ENCODE results near the gene GFOD2.

GFOD2 gene

DNA sequence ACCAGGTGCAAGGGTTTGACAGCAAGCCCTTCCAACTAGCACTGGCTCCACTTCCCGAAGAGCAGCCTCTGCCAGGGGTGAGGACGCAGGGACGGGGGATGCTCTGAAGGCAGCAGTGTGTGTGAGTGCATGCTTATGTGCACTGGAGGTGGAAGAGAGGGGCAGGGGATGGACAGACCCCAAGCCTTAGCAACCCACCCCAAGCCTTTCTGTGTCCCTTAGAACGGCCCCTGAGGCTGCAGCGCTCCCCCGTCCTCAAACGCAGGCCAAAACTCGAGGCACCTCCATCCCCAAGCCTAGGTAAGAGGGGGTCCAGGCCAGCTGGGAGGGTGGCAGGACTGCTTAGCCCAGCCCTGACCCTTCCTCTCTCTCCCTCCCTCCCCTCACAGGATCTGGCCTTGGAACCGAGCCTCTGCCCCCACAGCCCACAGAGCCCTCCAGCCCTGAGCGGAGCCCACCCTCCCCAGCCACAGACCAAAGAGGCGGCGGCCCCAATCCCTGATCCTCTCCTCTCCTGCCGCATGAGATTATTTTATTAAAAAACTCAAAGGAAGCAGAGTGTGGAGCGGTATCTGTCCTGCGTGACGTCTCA lies 62.0 kb downstream of the GFOD2 start:
- DNase-seq, result no peak

- no peak for DNase-seq
Observed at GRCh38 chr16:67656344-67657016, 62.6 kb downstream of the GFOD2 start.

DNA sequence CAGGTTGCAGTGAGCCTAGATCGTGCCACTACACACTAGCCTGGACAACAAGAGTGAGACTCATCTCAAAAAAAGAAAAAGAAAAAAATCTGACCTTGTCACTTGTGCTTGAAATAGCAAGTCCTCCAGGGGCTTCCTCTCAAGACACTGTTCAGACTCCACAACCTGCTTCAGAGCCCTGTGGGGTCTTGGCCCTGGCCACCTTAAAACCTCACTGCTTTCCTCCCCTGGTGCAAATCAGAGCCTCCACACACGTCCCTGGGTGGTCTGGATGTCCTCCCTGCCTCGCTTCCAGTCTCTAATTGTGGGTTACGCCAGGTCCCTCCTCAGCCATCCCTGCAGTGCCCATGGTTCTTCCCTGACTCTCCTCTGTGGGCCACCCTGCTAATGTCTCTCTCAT lies 63.8 kb downstream of the GFOD2 start:
- DNase-seq, result no peak

DNA sequence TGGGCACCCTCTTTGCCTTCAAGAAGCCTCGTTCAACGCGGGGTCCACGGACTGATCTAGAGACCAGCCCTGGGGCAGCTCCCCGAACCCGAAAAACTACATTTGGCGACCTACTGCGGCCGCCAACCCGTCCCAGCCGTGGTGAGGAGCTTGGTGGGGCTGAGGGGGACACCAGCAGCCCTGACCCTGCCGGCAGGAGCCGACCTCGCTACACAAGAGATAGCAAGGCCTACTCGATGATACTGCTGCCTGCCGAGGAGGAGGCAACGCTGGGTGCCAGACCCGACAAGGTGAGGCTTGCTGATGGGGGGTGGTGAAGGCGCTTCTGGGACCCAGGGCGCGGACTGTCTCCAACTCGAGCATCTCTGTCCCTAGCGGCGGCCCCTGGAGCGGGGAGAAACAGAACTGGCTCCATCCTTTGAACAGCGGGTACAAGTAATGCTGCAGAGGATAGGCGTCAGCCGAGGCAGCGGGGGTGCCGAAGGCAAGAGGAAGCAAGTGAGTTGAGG lies 64.7 kb downstream of the GFOD2 start:
- no peak for DNase-seq

GRCh38 chr16:67653789-67654402 lies 65.2 kb downstream of the GFOD2 start:
- DNase-seq, result no peak

- DNase-seq, result peak in 2 of 3 experiments; percentile 56 to 59
Observed at GRCh38 chr16:67653128-67653788, 65.9 kb downstream of the GFOD2 start.

DNA sequence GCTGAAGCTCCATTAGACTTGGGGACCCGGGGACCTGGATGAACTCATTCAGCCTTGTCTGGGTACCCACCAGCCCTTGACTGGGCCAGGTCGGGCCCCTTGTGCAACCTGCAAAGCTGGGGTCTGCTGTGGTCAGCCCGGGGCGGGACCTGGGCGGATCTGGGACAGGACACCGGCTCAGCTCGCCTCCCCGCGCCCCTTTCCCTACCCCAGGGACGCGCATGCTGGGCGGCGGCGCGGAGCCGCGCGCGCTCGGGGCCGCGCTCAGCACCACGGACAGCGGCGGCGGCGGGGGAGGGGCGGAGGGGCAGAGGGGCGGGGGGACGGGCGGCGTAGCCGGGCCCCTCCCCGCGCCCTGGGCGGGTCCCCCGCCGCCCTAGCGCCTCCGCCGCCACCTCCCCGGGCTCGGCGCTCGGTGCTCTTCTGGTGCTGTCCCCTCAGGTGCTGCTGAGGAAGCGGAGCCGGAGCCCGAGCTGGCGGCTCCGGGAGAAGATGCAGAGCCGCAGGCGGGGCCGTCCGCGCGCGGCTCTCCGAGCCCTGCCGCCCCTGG lies 66.5 kb downstream of the GFOD2 start:
- DNase-seq, result peak in 2 of 3 experiments; percentile 11 to 30

GRCh38 chr16:67651847-67652246 lies 67.3 kb downstream of the GFOD2 start:
- no peak for DNase-seq

DNA sequence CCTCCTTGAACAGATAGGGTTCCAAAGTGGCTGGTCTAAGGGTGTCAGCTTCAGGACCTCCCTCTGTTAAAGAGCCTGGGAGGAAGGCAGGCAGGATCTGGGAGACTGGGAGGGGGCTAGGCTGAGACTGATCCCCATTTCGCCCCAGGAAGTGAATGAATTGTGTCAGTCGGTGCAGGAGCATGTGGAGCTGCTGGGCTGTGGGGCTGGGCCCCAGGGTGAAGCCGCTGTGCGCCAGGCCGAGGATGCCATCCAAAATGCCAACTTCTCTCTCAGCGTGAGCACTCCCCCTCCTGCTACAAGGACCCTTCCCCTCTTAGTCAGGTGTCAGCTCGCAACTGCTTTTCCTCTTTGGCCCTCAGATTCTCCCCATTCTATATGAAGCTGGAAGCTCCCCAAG lies 68.1 kb downstream of the GFOD2 start:
- no peak for DNase-seq

DNA sequence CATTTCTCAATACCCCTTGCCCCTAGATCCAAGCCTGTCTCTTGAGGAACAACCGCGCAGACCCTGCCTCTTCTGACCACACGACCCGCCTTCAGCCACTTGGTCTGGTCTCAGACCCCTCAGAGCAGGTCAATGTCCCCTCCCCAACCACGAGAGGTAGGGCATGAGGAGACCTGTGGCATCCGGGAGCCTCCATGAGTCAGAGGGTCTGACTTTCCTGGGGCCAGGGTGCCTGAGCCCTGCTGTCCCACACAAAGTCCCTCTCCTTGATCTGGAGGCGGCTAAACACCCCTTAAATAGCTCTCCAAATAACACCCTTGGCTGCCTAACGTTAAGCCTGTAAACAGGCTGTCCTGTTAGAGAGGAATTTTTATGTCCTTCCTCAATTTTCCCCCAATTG lies 69.1 kb downstream of the GFOD2 start:
- DNase-seq, result no peak

- DNase-seq, result no peak
Observed at GRCh38 chr16:67649494-67649931, 69.6 kb downstream of the GFOD2 start.

DNA sequence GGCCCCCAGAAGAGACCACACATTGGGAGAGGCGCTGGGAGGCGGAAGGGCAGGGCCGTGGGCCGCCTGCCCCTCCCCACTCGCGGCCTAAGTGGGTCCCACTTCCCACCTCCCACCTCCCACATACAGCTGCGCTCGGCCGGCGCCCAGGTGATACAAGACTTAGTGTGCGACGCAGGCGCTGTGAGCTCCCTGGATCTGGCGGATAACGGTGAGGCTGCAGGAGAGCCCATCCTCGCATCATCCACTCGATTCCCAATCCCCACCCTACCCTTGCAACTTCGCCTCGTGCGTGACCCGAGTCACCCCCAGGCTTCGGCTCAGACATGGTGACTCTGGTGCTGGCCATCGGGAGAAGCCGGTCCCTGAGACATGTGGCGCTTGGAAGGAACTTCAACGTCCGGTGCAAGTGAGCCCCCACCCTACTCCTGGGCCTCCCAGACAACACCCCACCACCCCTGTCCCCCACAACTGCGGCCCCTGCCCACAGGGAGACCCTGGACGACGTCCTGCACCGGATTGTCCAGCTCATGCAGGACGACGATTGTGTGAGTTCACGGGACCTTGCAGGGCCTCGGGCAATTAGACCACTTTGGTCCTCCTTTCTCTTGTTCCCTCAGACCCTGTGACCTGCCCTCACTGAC lies 70.2 kb downstream of the GFOD2 start:
- DNase-seq, result no peak

- no peak for DNase-seq
Observed at GRCh38 chr16:67648088-67648763, 70.9 kb downstream of the GFOD2 start.

DNA sequence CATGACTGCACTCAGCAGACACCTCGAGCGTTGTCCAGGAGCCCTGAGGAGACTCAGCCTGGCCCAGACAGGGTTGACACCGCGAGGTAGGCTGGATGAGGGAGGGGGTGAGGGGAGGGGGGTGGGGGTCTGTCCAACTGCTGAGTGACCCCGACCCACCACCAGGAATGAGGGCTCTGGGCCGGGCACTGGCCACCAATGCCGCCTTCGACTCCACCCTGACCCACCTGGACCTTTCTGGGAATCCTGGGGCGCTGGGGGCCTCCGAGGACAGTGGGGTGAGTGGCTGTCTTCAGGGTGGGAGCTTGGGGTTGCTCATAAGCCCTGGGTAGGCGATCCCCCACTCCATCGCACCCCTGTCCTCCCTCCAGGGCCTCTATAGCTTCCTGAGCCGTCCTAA lies 71.4 kb downstream of the GFOD2 start:
- no peak for DNase-seq

- DNase-seq, result no peak
Observed at GRCh38 chr16:67647111-67647651, 71.9 kb downstream of the GFOD2 start.

DNA sequence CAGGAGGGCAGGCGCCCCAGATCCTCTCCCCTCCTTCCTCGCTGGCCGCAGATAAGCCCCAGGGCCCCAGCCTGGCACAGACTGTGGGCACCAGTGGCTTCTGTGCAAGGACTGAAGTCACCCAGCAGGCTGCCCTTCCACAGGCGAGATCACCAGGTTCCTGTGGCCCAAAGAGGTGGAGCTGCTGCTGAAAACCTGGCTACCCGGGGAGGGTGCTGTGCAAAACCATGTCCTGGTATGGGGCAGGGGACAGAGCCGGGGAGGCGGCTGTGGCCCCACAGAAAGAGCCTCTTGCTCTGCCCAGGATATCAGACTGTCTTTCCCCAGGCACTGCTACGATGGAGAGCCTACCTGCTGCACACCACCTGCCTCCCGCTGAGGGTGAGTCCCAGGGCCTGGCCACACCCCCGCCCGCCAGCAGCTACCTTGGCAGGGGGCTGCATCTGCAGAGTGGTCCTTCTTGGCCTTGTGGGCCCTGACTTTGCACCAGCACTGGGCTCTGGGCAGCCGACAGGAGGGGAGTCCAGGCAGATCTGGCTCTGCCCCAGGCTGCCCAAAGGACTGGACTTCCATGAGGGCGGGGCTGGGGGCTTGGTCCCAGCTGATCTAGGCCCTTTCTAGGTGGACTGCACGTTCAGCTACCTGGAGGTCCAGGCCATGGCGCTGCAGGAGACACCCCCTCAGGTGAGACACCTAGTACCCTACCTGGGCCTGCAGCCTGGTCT lies 73.6 kb downstream of the GFOD2 start:
- peak in 1 of 3 experiments; percentile 51 for DNase-seq

DNA sequence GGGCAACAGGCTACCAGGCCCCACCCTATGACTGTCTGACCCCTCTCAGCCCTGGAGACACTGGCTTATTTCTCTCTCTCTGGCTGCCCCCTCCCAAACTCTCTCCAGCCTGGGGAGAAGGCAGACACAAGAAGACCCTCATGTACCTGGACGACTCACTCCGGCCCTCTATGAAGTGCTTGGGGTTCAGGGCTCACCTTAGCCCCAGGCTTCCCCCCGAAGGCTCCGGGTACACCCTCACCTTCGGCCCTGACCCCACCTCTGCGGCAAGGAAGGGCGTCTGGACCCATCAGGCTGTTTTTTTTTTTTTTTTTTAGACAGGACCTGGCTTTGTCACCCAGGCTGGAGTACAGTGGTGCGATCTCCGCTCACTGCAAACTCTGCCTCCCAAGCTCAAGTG lies 75.1 kb downstream of the GFOD2 start:
- DNase-seq, result no peak

- DNase-seq, result no peak
Observed at GRCh38 chr16:67641779-67642708, 77.1 kb downstream of the GFOD2 start.

GRCh38 chr16:67637625-67638024 lies 81.5 kb downstream of the GFOD2 start:
- DNase-seq, result no peak

DNA sequence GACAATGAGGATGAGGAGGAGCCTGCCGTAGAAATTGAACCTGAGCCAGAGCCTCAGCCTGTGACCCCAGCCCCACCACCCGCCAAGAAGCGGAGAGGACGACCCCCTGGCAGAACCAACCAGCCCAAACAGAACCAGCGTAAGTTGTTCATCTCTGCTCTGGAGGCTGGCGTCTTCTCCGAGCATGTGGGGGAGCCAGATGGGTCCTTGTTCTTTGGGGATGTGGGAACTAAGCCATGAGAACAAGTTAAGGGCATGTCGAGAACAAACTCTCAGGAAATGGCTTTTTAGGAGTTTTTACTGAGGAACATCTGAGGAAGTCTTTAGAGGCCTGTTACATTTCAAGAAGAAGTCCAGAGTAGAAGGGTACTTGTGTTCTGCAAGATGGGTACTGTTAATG lies 82.4 kb downstream of the GFOD2 start:
- no peak for DNase-seq
